GM12878 (cell line): Measurements from ENCODE around the gene NAALADL2. TPM values are rescaled to one million over a fixed set of nuclear protein-coding genes. Genes with fewer than 3 reads are reported as not detected.

Source experiments
- ATAC-seq: fragments of 200-7000 bp; cut with Tn5 transposase; 3 replicates; pipeline ENCODE4 v1.9.1; 2020; ENCODE audit warnings: mild to moderate bottlenecking, moderate library complexity
- BruUV-seq: library from RNA; stranded (reverse); fragments of 400-500 nt; replicated peaks from 2 replicates; lab custom pipeline; 2021; lab: Mats Ljungman, UMichigan
- CTCF ChIA-PET: fragments of 300-600 bp; sonication (Branson Sonifier 250); formaldehyde crosslinking; extraction: SDS; loops from one replicate; lab custom pipeline; 2021; ENCODE audit warnings: inconsistent platforms; lab: Yijun Ruan, JAX
- POLR2A ChIA-PET: fragments of 350-600 bp; formaldehyde crosslinking; extraction: SDS; loops from one replicate; lab custom pipeline; 2021; ENCODE audit warnings: inconsistent platforms; lab: Charles Lee
- RAD21 ChIA-PET: fragments of 300-600 bp; sonication (Branson Sonifier 250); formaldehyde crosslinking; loops from one replicate; lab custom pipeline; 2023; ENCODE audit warnings: antibody characterized with exemption; ENCODE audit not compliant: unreplicated experiment; lab: Charles Lee
- SMC1A ChIA-PET: fragments of 300-600 bp; sonication (Branson Sonifier 250); formaldehyde crosslinking; loops from one replicate; lab custom pipeline; 2023; ENCODE audit not compliant: unreplicated experiment, uncharacterized antibody; lab: Charles Lee
- DNase-seq: peaks from one replicate; pipeline ENCODE4 v3.0.0-alpha.2; 2011; ENCODE audit warnings: low read depth, low spot score
- FAIRE-seq: peaks from 3 replicates; lab custom pipeline; 2011; peaks lifted over from hg19 to GRCh38; lab: Jason Lieb, UNC
- H2AFZ ChIP-seq: 2 replicates; pipeline ENCODE4 v1.6.0; 2011; ENCODE audit warnings: low read depth, low read length, control low read depth; ENCODE audit not compliant: control insufficient read depth
- H3K27ac ChIP-seq: 2 replicates; pipeline ENCODE4 v1.5.1; 2011; ENCODE audit warnings: control low read depth; ENCODE audit not compliant: control insufficient read depth, insufficient read depth
- H3K27me3 ChIP-seq, 2 experiments: replicated peaks in 1 of 2; 2 replicates each; pipeline versions ENCODE4 v1.6.0 to v1.6.1; 2011; ENCODE audit warnings: low read length in 1 of 2; ENCODE audit not compliant: control insufficient read depth in 2 of 2, insufficient read depth in 2 of 2
- H3K36me3 ChIP-seq, 2 experiments: 2 replicates each; pipeline ENCODE4 v1.5.1; 2011; ENCODE audit warnings: low read length in 1 of 2; ENCODE audit not compliant: control insufficient read depth in 2 of 2, insufficient read depth in 2 of 2
- H3K4me1 ChIP-seq: 2 replicates; pipeline ENCODE4 v1.6.1; 2011; ENCODE audit warnings: mild to moderate bottlenecking, low read length, moderate library complexity, mixed read lengths; ENCODE audit not compliant: control insufficient read depth, insufficient read depth
- H3K4me2 ChIP-seq: 2 replicates; pipeline ENCODE4 v1.6.0; 2011; ENCODE audit warnings: control low read depth; ENCODE audit not compliant: control insufficient read depth, insufficient read depth
- H3K4me3 ChIP-seq: fragments of 200-600 bp; sonication (generic); 2 replicates; pipeline ENCODE4 v1.5.1; 2016
- H3K79me2 ChIP-seq: 2 replicates; pipeline ENCODE4 v1.6.0; 2011; ENCODE audit warnings: low read length; ENCODE audit not compliant: control insufficient read depth, insufficient read depth
- H3K9ac ChIP-seq: 2 replicates; pipeline ENCODE4 v1.8.0; 2011; ENCODE audit warnings: low read length, control low read depth, mixed read lengths; ENCODE audit not compliant: control insufficient read depth, insufficient read depth
- H3K9me3 ChIP-seq: replicated peaks from 3 replicates; pipeline ENCODE4 v1.5.1; 2011; ENCODE audit warnings: mild to moderate bottlenecking, low read length; ENCODE audit not compliant: control insufficient read depth, insufficient read depth
- H4K20me1 ChIP-seq: 2 replicates; pipeline ENCODE4 v1.6.0; 2011; ENCODE audit not compliant: control insufficient read depth, insufficient read depth
- POLR2AphosphoS5 ChIP-seq: IDR thresholded peaks from 2 replicates; pipeline ENCODE4 v1.6.1; 2011; ENCODE audit warnings: mild to moderate bottlenecking, low read length, inconsistent platforms
- WGBS: methylation state at CpG from one replicate; pipeline ENCODE4 v1.1.6; 2016; ENCODE audit warnings: low lambda C conversion rate; ENCODE audit not compliant: insufficient replicate concordance, insufficient coverage; ENCODE audit errors: missing lambda C conversion rate; 5-methylcytosine and 5-hydroxymethylcytosine counted together
- in situ Hi-C: fragments of 300-500 bp; cut with MboI; formaldehyde crosslinking; loops from 9 replicates; pipeline ENCODE4 v1.14.3; 2018; ENCODE audit warnings: mixed read lengths
- intact Hi-C: fragments of 100-400 bp; cut with micrococcal nuclease; formaldehyde crosslinking; loops from one replicate; pipeline ENCODE4 v1.14.2; 2022; ENCODE audit not compliant: unreplicated experiment
- polyA plus RNA-seq, 11 experiments: library from polyadenylated mRNA; depleted of rRNA in 4 of 11; unstranded in 6 of 11; stranded (reverse) in 5 of 11; fragments of >200 nt; fragmentation: Nextera tagmentation in 4 of 11; fragmentation: Illumina TruSeq in 1 of 11; extraction: Ambion mirVana in 4 of 11; extraction: Trizol in 1 of 11; gene quantifications; 1 replicate in 1 of 11; 2 replicates in 10 of 11; pipeline versions ENCODE4 v1.2.1 to v1.2.3, GENCODE V29; 2011 to 2016; ENCODE audit warnings: inconsistent platforms in 2 of 11, missing spikeins in 2 of 11, low read depth in 1 of 11
- total RNA-seq, 4 experiments: library from RNA; depleted of rRNA in 3 of 4; stranded (reverse); fragments of >200 nt in 3 of 4; fragmentation: Illumina TruSeq in 1 of 4; extraction: Trizol in 1 of 4; gene quantifications; 2 replicates each; pipeline versions ENCODE4 v1.2.1 to v1.2.3, GENCODE V29; 2013 to 2021
- TF ChIP-seq, protein P1 (sequence below): fragments of 450-650 bp; IDR thresholded peaks from 2 replicates; pipeline ENCODE4 v1.6.1; 2017; ENCODE audit warnings: mild to moderate bottlenecking, moderate library complexity

The NAALADL2 gene
- total and polyA plus RNA-seq, 10 of the 15 experiments (the other 5 are each of a cell fraction or from before 2014, with no cell fraction given), result 0.06 to 10.8 (median 0.46) TPM

DNA sequence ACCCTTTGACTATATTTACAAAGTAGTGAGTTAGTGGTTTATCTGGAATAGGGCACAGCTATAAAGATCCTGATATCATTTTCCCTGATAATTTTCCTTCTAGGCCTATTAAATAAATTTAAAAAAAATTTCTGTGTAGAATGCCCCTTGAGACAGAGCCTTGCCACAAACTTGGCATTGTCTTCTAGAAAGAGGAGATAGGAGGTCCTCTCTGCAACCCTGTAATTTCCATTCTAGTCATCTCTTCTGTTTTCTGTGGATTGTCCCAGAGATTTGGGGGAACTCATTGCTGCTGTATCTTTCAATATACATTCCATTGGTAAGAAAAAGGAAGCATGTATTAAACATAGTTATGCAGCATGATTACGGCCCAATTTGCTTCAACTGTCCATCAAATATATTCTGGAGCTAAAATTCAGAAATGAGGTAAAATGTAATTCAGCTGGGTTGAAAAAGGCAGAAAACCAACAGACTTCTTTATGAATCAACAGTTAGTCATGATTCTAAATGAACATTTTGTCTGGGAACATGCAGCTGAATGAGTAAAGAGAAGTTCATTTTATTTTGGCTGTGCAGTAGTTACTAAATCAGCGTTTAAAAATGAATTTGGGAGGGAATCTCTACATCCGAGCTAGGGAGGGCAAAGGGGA, 401.1 kb downstream of the NAALADL2 start:
- in situ Hi-C loops (no loop called here), intact Hi-C loops (no loop called here)
- SMC1A ChIA-PET, result interaction anchor here (0.7 to 2.9 kb wide), 7 partner anchors 9 to 234 kb away, joined by 3 to 14 read pairs (median 4); no protein-coding TSS in a partner anchor
- RAD21 ChIA-PET, result interaction anchor here (0.8 to 1.6 kb wide), 4 partner anchors 9 to 96 kb away, joined by 3 to 8 read pairs (median 4); no protein-coding TSS in a partner anchor
- Histone ChIP-seq H3K9ac (no peak overlapping the region), H3K4me1 (no peaks in the 10 kb centered on the region), H3K27me3 (no peaks in the 10 kb centered on the region), H2AFZ (no peak overlapping the region), H3K36me3 (peaks cover 0 to 2% of the 10 kb centered on the region in 2 experiments; a peak in 1 of 4 replicates), H3K4me2 (no peak overlapping the region), H3K79me2 (peaks cover 40% of the 10 kb centered on the region)
- 39% methylated on average over 3 of the region's 3 CpGs for WGBS
- CTCF ChIA-PET, result interaction anchor here (1.8 kb wide), 1 partner anchor 8 kb away, joined by 4 read pairs; no protein-coding TSS in a partner anchor
- BruUV-seq, result no TSS peak
- TF ChIP-seq, protein P1, sequence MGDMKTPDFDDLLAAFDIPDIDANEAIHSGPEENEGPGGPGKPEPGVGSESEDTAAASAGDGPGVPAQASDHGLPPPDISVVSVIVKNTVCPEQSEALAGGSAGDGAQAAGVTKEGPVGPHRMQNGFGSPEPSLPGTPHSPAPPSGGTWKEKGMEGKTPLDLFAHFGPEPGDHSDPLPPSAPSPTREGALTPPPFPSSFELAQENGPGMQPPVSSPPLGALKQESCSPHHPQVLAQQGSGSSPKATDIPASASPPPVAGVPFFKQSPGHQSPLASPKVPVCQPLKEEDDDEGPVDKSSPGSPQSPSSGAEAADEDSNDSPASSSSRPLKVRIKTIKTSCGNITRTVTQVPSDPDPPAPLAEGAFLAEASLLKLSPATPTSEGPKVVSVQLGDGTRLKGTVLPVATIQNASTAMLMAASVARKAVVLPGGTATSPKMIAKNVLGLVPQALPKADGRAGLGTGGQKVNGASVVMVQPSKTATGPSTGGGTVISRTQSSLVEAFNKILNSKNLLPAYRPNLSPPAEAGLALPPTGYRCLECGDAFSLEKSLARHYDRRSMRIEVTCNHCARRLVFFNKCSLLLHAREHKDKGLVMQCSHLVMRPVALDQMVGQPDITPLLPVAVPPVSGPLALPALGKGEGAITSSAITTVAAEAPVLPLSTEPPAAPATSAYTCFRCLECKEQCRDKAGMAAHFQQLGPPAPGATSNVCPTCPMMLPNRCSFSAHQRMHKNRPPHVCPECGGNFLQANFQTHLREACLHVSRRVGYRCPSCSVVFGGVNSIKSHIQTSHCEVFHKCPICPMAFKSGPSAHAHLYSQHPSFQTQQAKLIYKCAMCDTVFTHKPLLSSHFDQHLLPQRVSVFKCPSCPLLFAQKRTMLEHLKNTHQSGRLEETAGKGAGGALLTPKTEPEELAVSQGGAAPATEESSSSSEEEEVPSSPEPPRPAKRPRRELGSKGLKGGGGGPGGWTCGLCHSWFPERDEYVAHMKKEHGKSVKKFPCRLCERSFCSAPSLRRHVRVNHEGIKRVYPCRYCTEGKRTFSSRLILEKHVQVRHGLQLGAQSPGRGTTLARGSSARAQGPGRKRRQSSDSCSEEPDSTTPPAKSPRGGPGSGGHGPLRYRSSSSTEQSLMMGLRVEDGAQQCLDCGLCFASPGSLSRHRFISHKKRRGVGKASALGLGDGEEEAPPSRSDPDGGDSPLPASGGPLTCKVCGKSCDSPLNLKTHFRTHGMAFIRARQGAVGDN, result no peak
- 0 out of 2 replicates have a peak, but pooled peaks have one; percentile 7 for TF ChIP-seq POLR2AphosphoS5
- TF ChIP-seq, all 136 proteins: peak for 1
- no peak; the same call in 2 of the 3 replicates for ATAC-seq
- no peak overlapping the region for H3K27ac ChIP-seq
- H3K4me3 ChIP-seq, result no peak overlapping the region
- no peaks in the 10 kb centered on the region for H4K20me1 ChIP-seq
- H3K9me3 ChIP-seq, result no peaks in the 10 kb centered on the region; the same call in 2 of the 3 replicates
- no peak for DNase-seq
- no peak for FAIRE-seq
- POLR2A ChIA-PET, result interaction anchor here (1.5 kb wide), 1 partner anchor 8 kb away, joined by 5 read pairs; no protein-coding TSS in a partner anchor
